Esophagus squamous epithelium (tissue), 4 donors: ENCODE measurements around the gene CLSTN2.

ENCODE experiments used
- POLR2A ChIP-seq, 4 donors: fragments of 450-650 bp; IDR thresholded peaks; one replicate each; pipeline ENCODE4 v1.6.1; 2017; ENCODE audit warnings: antibody characterized with exemption in 4 of 4, mild to moderate bottlenecking in 4 of 4, moderate library complexity in 3 of 4
- TF ChIP-seq, protein P1 (sequence below), 6 experiments: fragments of 450-650 bp in 4 of 6; fragments of 200-600 bp in 2 of 6; sonication (generic) in 2 of 6; IDR thresholded peaks; one replicate each; pipeline ENCODE4 v1.5.1; 2016 to 2019; ENCODE audit warnings: antibody characterized with exemption in 6 of 6, mild to moderate bottlenecking in 4 of 6, moderate library complexity in 4 of 6

DNA sequence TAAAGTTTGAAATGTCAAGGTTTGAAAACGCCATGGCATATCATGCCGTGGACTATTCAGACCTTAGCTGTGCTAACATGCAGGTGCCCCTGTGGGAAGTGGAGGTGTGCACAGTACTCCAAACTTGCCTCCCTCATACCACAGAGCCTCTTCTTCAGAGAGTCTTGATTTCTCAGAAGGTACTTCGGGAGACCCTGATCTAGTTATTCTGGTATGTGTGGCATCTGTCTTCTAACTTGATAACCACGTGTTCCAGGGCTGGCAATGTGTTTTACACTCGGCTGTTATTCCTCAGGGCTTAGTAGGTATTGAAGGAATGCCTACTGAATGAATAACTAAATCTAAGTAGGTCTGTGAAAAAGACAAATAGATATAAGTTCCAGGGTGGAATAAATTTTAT lies 309.9 kb downstream of the CLSTN2 start:
- TF ChIP-seq, protein P1, sequence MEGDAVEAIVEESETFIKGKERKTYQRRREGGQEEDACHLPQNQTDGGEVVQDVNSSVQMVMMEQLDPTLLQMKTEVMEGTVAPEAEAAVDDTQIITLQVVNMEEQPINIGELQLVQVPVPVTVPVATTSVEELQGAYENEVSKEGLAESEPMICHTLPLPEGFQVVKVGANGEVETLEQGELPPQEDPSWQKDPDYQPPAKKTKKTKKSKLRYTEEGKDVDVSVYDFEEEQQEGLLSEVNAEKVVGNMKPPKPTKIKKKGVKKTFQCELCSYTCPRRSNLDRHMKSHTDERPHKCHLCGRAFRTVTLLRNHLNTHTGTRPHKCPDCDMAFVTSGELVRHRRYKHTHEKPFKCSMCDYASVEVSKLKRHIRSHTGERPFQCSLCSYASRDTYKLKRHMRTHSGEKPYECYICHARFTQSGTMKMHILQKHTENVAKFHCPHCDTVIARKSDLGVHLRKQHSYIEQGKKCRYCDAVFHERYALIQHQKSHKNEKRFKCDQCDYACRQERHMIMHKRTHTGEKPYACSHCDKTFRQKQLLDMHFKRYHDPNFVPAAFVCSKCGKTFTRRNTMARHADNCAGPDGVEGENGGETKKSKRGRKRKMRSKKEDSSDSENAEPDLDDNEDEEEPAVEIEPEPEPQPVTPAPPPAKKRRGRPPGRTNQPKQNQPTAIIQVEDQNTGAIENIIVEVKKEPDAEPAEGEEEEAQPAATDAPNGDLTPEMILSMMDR (IDR thresholded peaks at IDR 0.05): no peak
- TF ChIP-seq POLR2A (IDR thresholded peaks at IDR 0.05): no peak
